WTC11 (cell line): Measurements from ENCODE around the gene JAGN1. TPM values are rescaled to one million over a fixed set of nuclear protein-coding genes. Genes with fewer than 3 reads are reported as not detected.
A peak's percentile ranks its signal among the peaks of the same experiment; 100 is the strongest.

Experiments
- ATAC-seq: fragments of 200-7000 bp; cut with Tn5 transposase; 2 replicates; pipeline ENCODE4 v1.10.0; 2021; ENCODE audit warnings: mild to moderate bottlenecking, moderate library complexity
- CTCF ChIA-PET: fragments of 300-600 bp; sonication (Branson Sonifier 250); formaldehyde crosslinking; loops from one replicate; lab custom pipeline; 2021; ENCODE audit warnings: antibody characterized with exemption; lab: Charles Lee
- POLR2A ChIA-PET: fragments of 350-600 bp; sonication (Branson Sonifier 250); formaldehyde crosslinking; loops from one replicate; lab custom pipeline; 2021; ENCODE audit warnings: antibody characterized with exemption; lab: Charles Lee
- DNase-seq: peaks from one replicate; pipeline ENCODE4 v3.0.0; 2021; ENCODE audit warnings: low spot score
- H3K27ac Mint-ChIP-seq: 2 replicates; pipeline ENCODE4 v1.8.0; 2021; ENCODE audit warnings: mixed read lengths
- H3K27me3 Mint-ChIP-seq: 2 replicates; pipeline ENCODE4 v1.8.0; 2021; ENCODE audit warnings: low read depth, mild to moderate bottlenecking, moderate library complexity, mixed read lengths
- H3K36me3 Mint-ChIP-seq: 2 replicates; pipeline ENCODE4 v1.8.0; 2021; ENCODE audit warnings: mixed read lengths
- H3K4me1 Mint-ChIP-seq: 2 replicates; pipeline ENCODE4 v1.8.0; 2022; ENCODE audit warnings: mixed read lengths
- H3K4me3 Mint-ChIP-seq: 2 replicates; pipeline ENCODE4 v1.8.0; 2021; ENCODE audit warnings: mild to moderate bottlenecking, moderate library complexity, mixed read lengths
- H3K9me3 Mint-ChIP-seq: 2 replicates; pipeline ENCODE4 v1.8.0; 2021; ENCODE audit warnings: mixed read lengths
- CREM ChIP-seq: sonication (generic); formaldehyde crosslinking; IDR thresholded peaks from 2 replicates; pipeline ENCODE4 v1.8.1; 2022; ENCODE audit warnings: mild to moderate bottlenecking, missing genetic modification reagents, moderate library complexity
- EMX1 ChIP-seq: fragments of 250-450 bp; sonication (Bioruptor Pico); IDR thresholded peaks from 2 replicates; pipeline ENCODE4 v1.8.0; 2021; ENCODE audit warnings: mild to moderate bottlenecking
- ESRRA ChIP-seq: sonication (generic); formaldehyde crosslinking; IDR thresholded peaks from 2 replicates; pipeline ENCODE4 v1.8.1; 2022; ENCODE audit warnings: mild to moderate bottlenecking, missing genetic modification reagents, borderline replicate concordance
- ETV6 ChIP-seq: sonication (generic); formaldehyde crosslinking; IDR thresholded peaks from 2 replicates; pipeline ENCODE4 v1.8.1; 2022; ENCODE audit warnings: mild to moderate bottlenecking, missing genetic modification reagents
- FOXJ3 ChIP-seq: sonication (generic); formaldehyde crosslinking; IDR thresholded peaks from 2 replicates; pipeline ENCODE4 v1.9.0; 2021; ENCODE audit warnings: missing genetic modification reagents, mild to moderate bottlenecking, borderline replicate concordance
- GABPB1 ChIP-seq: sonication (generic); formaldehyde crosslinking; IDR thresholded peaks from 2 replicates; pipeline ENCODE4 v1.8.1; 2023; ENCODE audit warnings: mild to moderate bottlenecking, missing genetic modification reagents
- GRHL2 ChIP-seq: fragments of 250-450 bp; sonication (Bioruptor Pico); IDR thresholded peaks from 2 replicates; pipeline ENCODE4 v1.8.0; 2022; ENCODE audit warnings: mild to moderate bottlenecking, moderate library complexity; ENCODE audit not compliant: insufficient replicate concordance, severe bottlenecking
- NR1H2 ChIP-seq: sonication (generic); formaldehyde crosslinking; IDR thresholded peaks from 2 replicates; pipeline ENCODE4 v1.9.0; 2021; ENCODE audit warnings: mild to moderate bottlenecking, moderate library complexity, missing genetic modification reagents
- RORB ChIP-seq: fragments of 250-450 bp; sonication (Bioruptor Pico); IDR thresholded peaks from 2 replicates; pipeline ENCODE4 v1.9.0; 2021; ENCODE audit warnings: mild to moderate bottlenecking
- TP53 ChIP-seq: sonication (generic); formaldehyde crosslinking; IDR thresholded peaks from 2 replicates; pipeline ENCODE4 v1.8.1; 2023; ENCODE audit warnings: mild to moderate bottlenecking, missing genetic modification reagents
- ZNF138 ChIP-seq: sonication (generic); formaldehyde crosslinking; conservative IDR thresholded peaks from 2 replicates; pipeline ENCODE4 v1.8.1; 2022; ENCODE audit warnings: mild to moderate bottlenecking, moderate library complexity, missing genetic modification reagents
- ZNF263 ChIP-seq: sonication (generic); formaldehyde crosslinking; IDR thresholded peaks from 2 replicates; pipeline ENCODE4 v1.8.1; 2022; ENCODE audit warnings: low read depth, mild to moderate bottlenecking, moderate library complexity, missing genetic modification reagents
- ZNF423 ChIP-seq: fragments of 250-450 bp; sonication (Bioruptor Pico); IDR thresholded peaks from 2 replicates; pipeline ENCODE4 v2.1.2; 2022; ENCODE audit warnings: mild to moderate bottlenecking, moderate library complexity
- total RNA-seq: library from RNA; stranded (reverse); gene quantifications from 3 replicates; pipeline ENCODE4 v1.2.3, GENCODE V29; 2021
- TF ChIP-seq, protein P1 (sequence below): fragments of 250-450 bp; sonication (Bioruptor Pico); IDR thresholded peaks from 2 replicates; pipeline ENCODE4 v1.9.0; 2021; ENCODE audit warnings: mild to moderate bottlenecking
- TF ChIP-seq, protein P2 (sequence below): sonication (generic); formaldehyde crosslinking; IDR thresholded peaks from 2 replicates; pipeline ENCODE4 v1.8.1; 2022; ENCODE audit warnings: low read depth, mild to moderate bottlenecking, moderate library complexity, missing genetic modification reagents, borderline replicate concordance
- TF ChIP-seq, protein P3 (sequence below): sonication (generic); formaldehyde crosslinking; IDR thresholded peaks from 2 replicates; pipeline ENCODE4 v1.8.1; 2023; ENCODE audit warnings: mild to moderate bottlenecking, missing genetic modification reagents
- TF ChIP-seq, protein P4 (sequence below): sonication (generic); formaldehyde crosslinking; IDR thresholded peaks from 2 replicates; pipeline ENCODE4 v1.8.1; 2022; ENCODE audit warnings: mild to moderate bottlenecking, missing genetic modification reagents, moderate library complexity, borderline replicate concordance
- TF ChIP-seq, protein P5 (sequence below): sonication (generic); formaldehyde crosslinking; IDR thresholded peaks from 2 replicates; pipeline ENCODE4 v1.8.0; 2022; ENCODE audit warnings: mild to moderate bottlenecking, missing genetic modification reagents

The JAGN1 gene
- total RNA-seq, 1 experiment from 2014 or later: 25.6 TPM

DNA sequence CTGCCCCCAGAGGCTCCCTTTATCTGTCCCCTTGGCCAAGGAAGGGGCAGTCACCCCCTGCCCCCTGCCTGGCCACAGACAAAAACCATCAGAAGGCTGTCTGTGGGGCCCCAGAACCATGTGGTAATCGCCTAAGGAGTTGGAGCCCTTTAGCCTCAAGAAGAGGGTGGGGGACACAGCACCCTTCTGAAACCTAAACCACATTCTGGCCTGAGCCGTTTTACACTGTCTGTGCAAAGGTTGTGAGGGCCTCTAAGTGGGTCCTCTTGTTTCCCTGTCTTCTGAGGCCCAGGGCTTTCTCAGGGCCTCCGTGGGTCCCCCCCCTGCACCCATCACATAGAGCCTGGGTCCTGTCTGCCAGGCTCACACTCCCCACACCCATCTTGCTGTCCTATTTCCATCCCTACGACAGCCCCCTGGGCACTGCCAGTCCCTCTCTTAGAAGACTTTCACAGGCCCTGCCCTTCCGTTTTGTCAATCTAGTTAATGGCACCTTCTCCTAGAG lies 28.7 kb upstream of the JAGN1 start (continued):
- TF ChIP-seq, protein P1, sequence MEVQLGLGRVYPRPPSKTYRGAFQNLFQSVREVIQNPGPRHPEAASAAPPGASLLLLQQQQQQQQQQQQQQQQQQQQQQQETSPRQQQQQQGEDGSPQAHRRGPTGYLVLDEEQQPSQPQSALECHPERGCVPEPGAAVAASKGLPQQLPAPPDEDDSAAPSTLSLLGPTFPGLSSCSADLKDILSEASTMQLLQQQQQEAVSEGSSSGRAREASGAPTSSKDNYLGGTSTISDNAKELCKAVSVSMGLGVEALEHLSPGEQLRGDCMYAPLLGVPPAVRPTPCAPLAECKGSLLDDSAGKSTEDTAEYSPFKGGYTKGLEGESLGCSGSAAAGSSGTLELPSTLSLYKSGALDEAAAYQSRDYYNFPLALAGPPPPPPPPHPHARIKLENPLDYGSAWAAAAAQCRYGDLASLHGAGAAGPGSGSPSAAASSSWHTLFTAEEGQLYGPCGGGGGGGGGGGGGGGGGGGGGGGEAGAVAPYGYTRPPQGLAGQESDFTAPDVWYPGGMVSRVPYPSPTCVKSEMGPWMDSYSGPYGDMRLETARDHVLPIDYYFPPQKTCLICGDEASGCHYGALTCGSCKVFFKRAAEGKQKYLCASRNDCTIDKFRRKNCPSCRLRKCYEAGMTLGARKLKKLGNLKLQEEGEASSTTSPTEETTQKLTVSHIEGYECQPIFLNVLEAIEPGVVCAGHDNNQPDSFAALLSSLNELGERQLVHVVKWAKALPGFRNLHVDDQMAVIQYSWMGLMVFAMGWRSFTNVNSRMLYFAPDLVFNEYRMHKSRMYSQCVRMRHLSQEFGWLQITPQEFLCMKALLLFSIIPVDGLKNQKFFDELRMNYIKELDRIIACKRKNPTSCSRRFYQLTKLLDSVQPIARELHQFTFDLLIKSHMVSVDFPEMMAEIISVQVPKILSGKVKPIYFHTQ (CRISPR knock-in tag): no peak
- TF ChIP-seq, protein P2, sequence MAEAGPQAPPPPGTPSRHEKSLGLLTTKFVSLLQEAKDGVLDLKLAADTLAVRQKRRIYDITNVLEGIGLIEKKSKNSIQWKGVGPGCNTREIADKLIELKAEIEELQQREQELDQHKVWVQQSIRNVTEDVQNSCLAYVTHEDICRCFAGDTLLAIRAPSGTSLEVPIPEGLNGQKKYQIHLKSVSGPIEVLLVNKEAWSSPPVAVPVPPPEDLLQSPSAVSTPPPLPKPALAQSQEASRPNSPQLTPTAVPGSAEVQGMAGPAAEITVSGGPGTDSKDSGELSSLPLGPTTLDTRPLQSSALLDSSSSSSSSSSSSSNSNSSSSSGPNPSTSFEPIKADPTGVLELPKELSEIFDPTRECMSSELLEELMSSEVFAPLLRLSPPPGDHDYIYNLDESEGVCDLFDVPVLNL (CRISPR knock-in tag): no peak
- TF ChIP-seq ZNF138 (CRISPR knock-in tag) (no peak), TP53 (no peak), EMX1 (CRISPR knock-in tag) (no peak), NR1H2 (CRISPR knock-in tag) (no peak), CREM (CRISPR knock-in tag) (no peak)
- TF ChIP-seq, protein P3, sequence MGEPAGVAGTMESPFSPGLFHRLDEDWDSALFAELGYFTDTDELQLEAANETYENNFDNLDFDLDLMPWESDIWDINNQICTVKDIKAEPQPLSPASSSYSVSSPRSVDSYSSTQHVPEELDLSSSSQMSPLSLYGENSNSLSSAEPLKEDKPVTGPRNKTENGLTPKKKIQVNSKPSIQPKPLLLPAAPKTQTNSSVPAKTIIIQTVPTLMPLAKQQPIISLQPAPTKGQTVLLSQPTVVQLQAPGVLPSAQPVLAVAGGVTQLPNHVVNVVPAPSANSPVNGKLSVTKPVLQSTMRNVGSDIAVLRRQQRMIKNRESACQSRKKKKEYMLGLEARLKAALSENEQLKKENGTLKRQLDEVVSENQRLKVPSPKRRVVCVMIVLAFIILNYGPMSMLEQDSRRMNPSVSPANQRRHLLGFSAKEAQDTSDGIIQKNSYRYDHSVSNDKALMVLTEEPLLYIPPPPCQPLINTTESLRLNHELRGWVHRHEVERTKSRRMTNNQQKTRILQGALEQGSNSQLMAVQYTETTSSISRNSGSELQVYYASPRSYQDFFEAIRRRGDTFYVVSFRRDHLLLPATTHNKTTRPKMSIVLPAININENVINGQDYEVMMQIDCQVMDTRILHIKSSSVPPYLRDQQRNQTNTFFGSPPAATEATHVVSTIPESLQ (CRISPR knock-in tag): no peak

DNA sequence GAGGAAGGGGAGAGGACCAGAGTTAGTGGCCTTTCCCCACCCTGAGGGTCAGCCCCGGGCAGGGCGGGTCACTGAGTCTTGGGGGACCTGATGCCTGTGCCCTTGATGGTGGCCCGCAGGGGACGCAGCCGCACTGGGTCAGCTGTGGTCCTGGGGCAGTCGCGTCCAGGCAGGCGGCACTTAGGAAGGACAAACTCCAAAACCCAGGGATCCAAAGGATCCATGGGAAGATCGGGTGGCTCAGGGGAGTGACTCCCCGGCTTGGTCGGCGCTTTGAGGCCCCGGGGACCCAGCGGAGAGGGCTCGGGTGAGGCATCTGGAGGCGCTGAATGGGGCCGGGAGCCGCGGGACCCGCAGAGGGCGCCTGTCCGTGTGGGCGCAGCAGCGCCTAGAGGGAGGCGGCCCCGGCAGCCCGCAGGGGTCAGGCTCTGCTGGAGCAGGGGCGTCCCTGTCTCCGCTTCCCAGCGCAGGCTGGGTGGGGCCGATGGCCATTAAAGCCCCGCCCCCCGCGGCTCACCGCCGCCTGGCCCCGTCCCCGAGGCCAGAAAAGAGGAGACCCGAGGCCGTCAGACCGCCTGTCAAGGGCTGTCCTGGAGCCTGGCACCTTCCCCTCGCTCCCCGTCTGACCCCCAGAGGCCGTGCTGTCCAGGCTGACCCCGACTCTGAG lies 27.9 kb upstream of the JAGN1 start:
- Mint-ChIP-seq H3K27me3 (peaks cover 12% of the 10 kb centered on the region), H3K4me1 (peaks cover 25% of the 10 kb centered on the region), H3K36me3 (no peaks in the 10 kb centered on the region), H3K4me3 (peak overlapping the region; percentile 66), H3K9me3 (no peaks in the 10 kb centered on the region), H3K27ac (no peak overlapping the region)
- TF ChIP-seq, protein P4, sequence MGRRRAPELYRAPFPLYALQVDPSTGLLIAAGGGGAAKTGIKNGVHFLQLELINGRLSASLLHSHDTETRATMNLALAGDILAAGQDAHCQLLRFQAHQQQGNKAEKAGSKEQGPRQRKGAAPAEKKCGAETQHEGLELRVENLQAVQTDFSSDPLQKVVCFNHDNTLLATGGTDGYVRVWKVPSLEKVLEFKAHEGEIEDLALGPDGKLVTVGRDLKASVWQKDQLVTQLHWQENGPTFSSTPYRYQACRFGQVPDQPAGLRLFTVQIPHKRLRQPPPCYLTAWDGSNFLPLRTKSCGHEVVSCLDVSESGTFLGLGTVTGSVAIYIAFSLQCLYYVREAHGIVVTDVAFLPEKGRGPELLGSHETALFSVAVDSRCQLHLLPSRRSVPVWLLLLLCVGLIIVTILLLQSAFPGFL (CRISPR knock-in tag): no peak
- TF ChIP-seq ZNF423 (CRISPR knock-in tag) (peak; percentile 56; the same call in 1 of the 2 replicates), ZNF263 (CRISPR knock-in tag) (no peak), RORB (CRISPR knock-in tag) (no peak), ETV6 (CRISPR knock-in tag) (0 out of 2 replicates have a peak, but pooled peaks have one; percentile 38), FOXJ3 (CRISPR knock-in tag) (no peak), GABPB1 (CRISPR knock-in tag) (peak; percentile 59; the same call in 1 of the 2 replicates), GRHL2 (no peak), ESRRA (CRISPR knock-in tag) (peak; percentile 21; the same call in 1 of the 2 replicates)
- TF ChIP-seq, protein P5, sequence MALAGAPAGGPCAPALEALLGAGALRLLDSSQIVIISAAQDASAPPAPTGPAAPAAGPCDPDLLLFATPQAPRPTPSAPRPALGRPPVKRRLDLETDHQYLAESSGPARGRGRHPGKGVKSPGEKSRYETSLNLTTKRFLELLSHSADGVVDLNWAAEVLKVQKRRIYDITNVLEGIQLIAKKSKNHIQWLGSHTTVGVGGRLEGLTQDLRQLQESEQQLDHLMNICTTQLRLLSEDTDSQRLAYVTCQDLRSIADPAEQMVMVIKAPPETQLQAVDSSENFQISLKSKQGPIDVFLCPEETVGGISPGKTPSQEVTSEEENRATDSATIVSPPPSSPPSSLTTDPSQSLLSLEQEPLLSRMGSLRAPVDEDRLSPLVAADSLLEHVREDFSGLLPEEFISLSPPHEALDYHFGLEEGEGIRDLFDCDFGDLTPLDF (CRISPR knock-in tag): 0 out of 2 replicates have a peak, but pooled peaks have one; percentile 28
- ChIA-PET CTCF (interaction anchor here (0.5 to 2.5 kb wide), 3 partner anchors 9 to 84 kb away, joined by 3 to 9 read pairs (median 4); no protein-coding TSS in a partner anchor), POLR2A (no interaction called here)
- DNase-seq: peak; percentile 74
- ATAC-seq: peak; percentile 91
